HG02763 (cell line): Measurements from ENCODE around the gene ATRN.

ENCODE experiments used
- ATAC-seq: cut with Tn5 transposase; IDR thresholded peaks from one replicate; pipeline ENCODE4 v1.9.1; 2021; ENCODE audit warnings: mild to moderate bottlenecking, moderate library complexity; ENCODE audit not compliant: unreplicated experiment

ATRN gene

GRCh38 chr20:3654326-3655130 is 183.7 kb downstream of the ATRN start:
- ATAC-seq = no peak

- no peak for ATAC-seq
Observed at GRCh38 chr20:3655131-3655405, 184.2 kb downstream of the ATRN start.

- no peak for ATAC-seq
Observed at GRCh38 chr20:3658019-3658715, 187.3 kb downstream of the ATRN start.

GRCh38 chr20:3658716-3659491 is 188.1 kb downstream of the ATRN start:
- ATAC-seq = peak; percentile 75

GRCh38 chr20:3659492-3660261 is 188.9 kb downstream of the ATRN start:
- ATAC-seq = no peak

- ATAC-seq = no peak
Observed at GRCh38 chr20:3660262-3661059, 189.6 kb downstream of the ATRN start.

- no peak for ATAC-seq
Observed at GRCh38 chr20:3661060-3661813, 190.4 kb downstream of the ATRN start.

- no peak for ATAC-seq
Observed at GRCh38 chr20:3661814-3662665, 191.2 kb downstream of the ATRN start.

- ATAC-seq = no peak
Observed at GRCh38 chr20:3663031-3663701, 192.3 kb downstream of the ATRN start, which contains the start of gene GFRA4. GFRA4 (minus strand) TSS chr20:3663399; CDS start chr20:3663399, 0 bp downstream.

GRCh38 chr20:3663858-3664257 is 193.0 kb downstream of the ATRN start:
- ATAC-seq = no peak

- ATAC-seq = no peak
Observed at GRCh38 chr20:3667434-3668037, 196.7 kb downstream of the ATRN start.

- no peak for ATAC-seq
Observed at GRCh38 chr20:3669710-3670367, 199.0 kb downstream of the ATRN start.

GRCh38 chr20:3670511-3670910 is 199.7 kb downstream of the ATRN start:
- ATAC-seq = no peak

- ATAC-seq = no peak
Observed at GRCh38 chr20:3670945-3671344, 200.1 kb downstream of the ATRN start.

GRCh38 chr20:3671986-3672546 is 201.2 kb downstream of the ATRN start:
- no peak for ATAC-seq

- no peak for ATAC-seq
Observed at GRCh38 chr20:3672547-3673171, 201.8 kb downstream of the ATRN start.
